HG03432 (cell line): Measurements from ENCODE around the gene OR51D1.

Experiments
- ATAC-seq: cut with Tn5 transposase; IDR thresholded peaks from one replicate; pipeline ENCODE4 v1.9.1; 2021; ENCODE audit warnings: mild to moderate bottlenecking, moderate library complexity; ENCODE audit not compliant: unreplicated experiment

OR51D1 gene

GRCh38 chr11:4644233-4644632 is 7.0 kb downstream of the OR51D1 start:
- ATAC-seq, result no peak

GRCh38 chr11:4645974-4646373 is 8.7 kb downstream of the OR51D1 start:
- ATAC-seq, result no peak

DNA sequence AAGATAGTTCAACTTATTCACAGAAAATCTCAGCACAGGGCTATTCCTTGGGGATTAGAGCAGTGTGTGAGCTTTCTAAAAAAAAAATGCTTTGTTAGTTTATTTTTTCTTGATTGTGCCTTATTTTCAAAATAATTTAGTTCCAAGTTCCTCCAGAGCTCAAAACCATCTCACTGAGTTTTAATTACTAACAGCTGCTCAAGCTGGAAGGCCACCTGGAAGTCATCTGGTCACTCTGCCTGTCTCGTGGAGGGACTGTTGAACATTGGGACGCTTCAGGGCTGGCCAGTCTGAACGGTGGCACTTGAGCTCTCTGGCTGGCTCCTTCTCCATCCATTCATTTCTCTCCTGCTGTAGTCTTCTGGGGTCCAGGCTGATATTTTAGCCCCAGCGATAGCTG is 10.5 kb downstream of the OR51D1 start:
- ATAC-seq, result no peak

DNA sequence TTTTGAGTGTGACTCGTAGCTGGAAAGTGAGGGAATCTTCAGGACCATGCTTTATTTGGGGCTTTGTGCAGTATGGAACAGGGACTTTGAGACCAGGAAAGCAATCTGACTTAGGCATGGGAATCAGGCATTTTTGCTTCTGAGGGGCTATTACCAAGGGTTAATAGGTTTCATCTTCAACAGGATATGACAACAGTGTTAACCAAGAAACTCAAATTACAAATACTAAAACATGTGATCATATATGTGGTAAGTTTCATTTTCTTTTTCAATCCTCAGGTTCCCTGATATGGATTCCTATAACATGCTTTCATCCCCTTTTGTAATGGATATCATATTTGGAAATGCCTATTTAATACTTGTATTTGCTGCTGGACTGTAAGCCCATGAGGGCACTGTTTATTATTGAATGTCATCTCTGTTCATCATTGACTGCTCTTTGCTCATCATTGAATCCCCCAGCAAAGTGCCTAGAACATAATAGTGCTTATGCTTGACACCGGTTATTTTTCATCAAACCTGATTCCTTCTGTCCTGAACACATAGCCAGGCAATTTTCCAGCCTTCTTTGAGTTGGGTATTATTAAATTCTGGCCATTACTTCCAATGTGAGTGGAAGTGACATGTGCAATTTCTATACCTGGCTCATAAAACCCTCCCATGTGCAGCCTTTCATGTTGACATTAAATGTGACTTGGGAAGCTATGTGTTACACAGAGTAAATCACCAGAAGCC is 17.5 kb downstream of the OR51D1 start:
- ATAC-seq, result no peak

DNA sequence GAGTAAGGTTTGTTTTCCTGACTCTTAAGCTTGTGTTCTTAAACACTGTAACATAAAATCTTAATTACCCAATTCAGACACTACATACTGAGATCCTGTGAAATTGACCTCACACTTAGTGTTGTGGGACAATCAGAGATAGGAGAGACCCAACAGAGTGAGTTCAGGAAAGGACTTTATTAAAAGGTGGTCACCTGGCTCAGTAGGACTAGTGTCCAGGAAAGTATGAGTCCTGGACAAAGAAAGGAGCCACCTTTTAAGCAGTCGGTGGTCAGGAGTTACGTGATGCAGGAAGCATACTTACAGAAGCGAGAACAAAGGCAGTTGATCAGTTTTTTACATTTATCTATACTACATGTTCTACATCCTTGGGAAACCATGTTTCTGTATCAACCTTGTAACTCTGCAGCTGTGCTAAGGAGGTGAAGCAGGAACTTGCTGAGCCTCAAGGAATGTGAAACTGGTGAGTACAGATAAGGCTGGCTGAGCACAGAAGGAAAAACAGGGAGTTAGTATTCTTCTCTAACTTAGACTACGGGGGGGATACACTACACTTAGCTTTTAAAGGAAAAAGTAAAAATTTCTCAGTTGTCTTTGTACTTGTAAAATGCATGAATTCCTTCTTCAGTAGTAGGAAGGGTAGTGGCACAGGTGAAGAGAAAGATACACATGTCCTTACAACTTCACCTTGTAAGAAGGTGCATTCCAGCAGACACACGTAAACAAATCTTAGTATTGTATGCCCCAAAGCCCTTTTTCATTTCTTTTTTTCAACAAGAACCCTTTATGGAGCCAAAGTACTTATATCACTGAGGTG is 21.6 kb downstream of the OR51D1 start:
- no peak for ATAC-seq

DNA sequence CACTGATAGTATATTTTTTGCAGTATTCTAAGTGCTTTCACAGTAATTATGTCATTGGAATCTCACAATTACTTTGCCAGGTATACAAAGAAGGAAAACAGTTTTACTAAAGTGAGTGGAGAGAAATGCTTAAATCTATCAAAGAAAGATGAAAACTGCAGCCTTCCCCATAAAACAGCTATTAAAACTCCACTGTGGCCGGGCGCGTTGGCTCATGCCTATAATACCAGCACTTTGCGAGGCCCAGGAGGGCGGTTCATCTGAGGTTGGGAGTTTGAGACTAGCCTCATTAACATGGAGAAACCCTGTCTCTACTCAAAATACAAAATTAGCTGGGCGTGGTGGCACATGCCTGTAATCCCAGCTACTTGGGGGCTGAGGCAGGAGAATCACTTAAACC is 25.6 kb downstream of the OR51D1 start:
- ATAC-seq, result no peak

DNA sequence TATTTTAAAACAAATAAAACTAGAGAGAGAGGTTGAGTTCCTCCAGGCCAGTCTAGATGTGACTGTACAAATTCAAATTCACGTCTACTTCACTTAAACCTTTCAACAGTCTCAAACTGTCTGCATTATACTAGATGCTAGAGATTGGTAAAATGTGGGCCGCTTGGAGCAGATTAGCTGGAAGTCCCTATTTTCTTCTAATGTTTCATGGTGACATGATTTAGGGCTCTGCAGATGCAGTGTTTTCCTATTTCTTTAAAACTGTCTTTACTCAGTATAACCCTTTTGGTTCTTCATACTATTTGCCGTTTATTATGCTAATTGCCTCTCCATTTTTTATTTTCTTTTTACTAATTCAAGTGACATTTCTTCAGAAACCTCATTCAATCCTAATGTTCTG is 26.9 kb downstream of the OR51D1 start:
- no peak for ATAC-seq

DNA sequence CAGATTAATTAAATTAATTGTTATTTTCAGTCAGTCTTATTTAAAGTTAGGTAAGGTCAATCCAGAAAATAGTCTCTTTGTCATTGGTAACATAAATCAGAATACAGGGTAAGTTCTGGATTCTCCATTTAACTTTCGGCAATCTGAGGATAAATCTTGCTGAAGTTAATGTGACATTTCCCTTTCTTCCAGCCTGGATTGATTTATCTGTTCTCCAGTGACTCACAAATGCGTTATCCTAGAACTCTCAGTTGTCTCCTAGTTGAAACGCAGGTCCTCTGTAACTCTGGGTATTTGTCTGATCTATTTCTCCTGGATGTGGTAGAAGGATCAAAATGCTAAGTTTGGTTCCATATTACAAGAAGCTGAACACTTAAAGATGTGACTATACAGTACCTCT is 27.5 kb downstream of the OR51D1 start:
- no peak for ATAC-seq

DNA sequence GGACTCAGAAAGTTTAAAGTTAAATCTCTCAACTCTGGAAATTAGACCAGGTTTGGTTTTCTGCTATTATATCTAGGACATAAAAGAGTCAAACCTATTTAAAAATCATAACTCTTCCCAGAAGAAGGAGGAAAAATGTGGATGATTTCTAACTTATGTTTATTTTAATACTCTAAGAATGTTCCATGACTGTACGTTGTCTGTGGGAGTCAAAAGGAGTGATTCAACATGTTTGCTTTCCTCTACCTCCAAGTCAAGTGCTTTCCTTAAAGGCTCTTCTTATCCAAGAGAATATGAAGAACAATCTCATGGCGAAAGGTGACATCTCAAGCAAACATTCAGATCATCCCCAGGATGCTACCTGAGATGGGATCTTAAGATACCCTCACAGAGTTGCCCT is 28.1 kb downstream of the OR51D1 start:
- ATAC-seq, result no peak

DNA sequence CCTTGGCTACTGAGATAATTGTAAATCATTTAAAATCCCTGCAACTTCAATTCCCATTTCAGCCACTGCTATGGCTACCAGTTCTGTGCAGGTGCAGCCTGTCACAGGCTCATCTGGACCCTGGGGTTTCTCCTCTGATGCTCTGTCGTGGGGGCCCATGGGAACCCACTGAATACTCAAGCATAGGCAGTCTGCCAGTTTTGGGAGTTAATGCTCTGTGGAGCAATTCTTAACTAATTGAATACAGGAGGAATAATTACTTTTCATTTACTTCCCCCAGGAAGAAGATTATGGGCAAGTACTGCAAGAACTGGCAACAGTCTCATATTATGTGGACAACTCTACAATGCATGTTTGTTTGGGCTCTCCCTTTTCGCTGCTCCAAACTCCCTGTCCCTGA is 34.5 kb downstream of the OR51D1 start:
- ATAC-seq, result no peak

DNA sequence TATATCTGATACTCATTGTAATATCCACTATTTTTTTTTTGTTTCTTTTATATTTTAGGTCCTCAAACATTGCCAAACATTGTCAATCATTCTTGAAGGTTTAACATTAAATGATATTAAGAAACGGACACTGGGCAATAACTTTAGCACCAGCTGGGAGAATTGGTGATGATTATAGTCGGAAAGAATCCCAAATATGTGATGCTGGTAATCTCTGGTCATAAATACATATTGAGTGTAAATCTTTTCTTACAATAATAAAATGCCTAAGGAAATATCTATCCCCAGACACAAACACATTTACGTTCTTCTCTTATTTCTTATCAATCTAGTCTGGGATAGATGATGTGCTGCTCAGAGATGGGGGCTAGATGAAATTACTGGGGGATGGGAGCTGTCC is 35.2 kb downstream of the OR51D1 start:
- no peak for ATAC-seq

- ATAC-seq, result no peak
These were observed 36.5 kb downstream of the OR51D1 start for GRCh38 chr11:4673781-4674180.

GRCh38 chr11:4677948-4678347 is 40.7 kb downstream of the OR51D1 start:
- no peak for ATAC-seq

GRCh38 chr11:4680341-4680740 is 43.1 kb downstream of the OR51D1 start:
- no peak for ATAC-seq

GRCh38 chr11:4682623-4683419 is 45.5 kb downstream of the OR51D1 start:
- no peak for ATAC-seq

- ATAC-seq, result no peak
These were observed 47.5 kb downstream of the OR51D1 start for GRCh38 chr11:4684631-4685285.
